ENCODE measurements around the gene SESN1.

The SESN1 gene

GRCh38 chr6:109058620-109059019 is 36.0 kb downstream of the SESN1 start:
- no peak for DNase-seq

- DNase-seq: no peak
Observed at GRCh38 chr6:109056661-109057060, 38.0 kb downstream of the SESN1 start.

- DNase-seq: no peak
Observed at GRCh38 chr6:109055771-109056235, 38.8 kb downstream of the SESN1 start.

DNA sequence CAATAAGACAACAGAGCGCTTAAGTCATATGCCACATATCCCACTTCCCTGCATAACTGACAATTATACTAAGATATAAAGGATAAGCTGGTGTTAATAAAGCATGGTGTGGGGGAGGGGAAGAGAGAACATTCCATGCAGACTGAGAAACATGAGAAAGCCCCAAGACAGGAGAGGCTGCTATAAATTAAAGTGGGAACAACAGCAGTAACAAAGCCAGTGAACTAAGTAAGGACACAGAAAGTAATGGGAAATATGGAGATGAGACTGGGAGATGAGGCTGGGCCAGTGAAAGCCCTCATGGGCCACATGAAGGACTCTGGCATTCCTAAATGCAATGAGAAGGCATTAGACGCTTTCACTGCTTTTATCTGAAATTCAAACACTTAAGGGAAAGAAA is 41.3 kb downstream of the SESN1 start:
- peak in 1 of 3 experiments; percentile 14 for DNase-seq

DNA sequence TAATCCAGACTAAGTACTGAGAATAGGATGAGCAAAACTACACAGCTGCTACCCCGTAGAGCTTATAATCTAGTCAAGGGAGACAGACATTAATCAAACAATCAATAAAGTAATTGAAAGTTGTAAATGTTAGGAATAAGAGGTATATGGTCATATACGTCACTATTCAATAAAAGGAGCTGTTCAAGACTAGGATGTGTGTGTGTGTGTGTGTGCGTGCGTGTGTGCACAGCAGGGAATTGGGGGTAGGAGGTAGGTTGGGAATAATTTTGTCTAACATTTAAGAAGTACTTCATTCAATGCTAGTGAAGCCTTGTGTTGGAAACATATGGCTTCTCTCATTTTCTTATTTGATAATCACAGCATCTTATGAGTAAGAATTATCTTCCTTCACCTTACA is 41.8 kb downstream of the SESN1 start:
- DNase-seq: peak in 1 of 3 experiments; percentile 40

GRCh38 chr6:109052018-109052651 is 42.5 kb downstream of the SESN1 start:
- DNase-seq: no peak

DNA sequence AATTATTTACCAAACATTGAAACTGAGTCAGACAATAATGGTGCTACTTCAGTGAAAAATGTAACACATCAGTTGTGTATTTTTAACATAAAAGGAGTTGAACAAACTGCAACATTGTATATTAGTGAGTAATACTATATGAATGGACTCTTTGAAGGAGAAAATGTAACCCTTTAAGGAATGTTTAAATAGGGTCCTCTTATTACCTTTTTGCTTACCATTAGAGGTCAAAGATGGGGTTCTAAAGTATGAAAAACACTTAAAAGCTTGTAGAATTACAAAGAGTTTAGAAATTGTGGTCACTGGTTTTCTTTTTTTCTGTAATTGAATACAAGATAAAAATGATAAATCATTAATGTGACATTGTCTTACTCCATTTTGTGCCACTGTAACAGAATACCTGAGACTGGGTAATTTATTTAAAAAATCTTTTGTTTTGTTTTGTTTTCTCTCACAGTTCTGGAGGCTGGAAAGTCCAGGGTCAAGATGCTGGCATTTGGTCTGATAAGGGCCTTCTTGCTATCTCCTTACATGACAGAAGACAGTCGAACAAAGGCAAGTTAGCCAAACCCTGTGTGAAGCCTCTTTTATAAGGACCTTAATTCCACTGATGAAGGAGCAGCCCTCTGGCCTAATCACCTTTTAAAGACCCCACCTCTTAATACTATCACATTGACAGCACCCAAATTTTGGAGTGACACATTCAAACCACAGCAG is 43.2 kb downstream of the SESN1 start:
- no peak for DNase-seq

GRCh38 chr6:109050447-109051102 is 44.1 kb downstream of the SESN1 start:
- DNase-seq: peak in 1 of 3 experiments; percentile 34

DNA sequence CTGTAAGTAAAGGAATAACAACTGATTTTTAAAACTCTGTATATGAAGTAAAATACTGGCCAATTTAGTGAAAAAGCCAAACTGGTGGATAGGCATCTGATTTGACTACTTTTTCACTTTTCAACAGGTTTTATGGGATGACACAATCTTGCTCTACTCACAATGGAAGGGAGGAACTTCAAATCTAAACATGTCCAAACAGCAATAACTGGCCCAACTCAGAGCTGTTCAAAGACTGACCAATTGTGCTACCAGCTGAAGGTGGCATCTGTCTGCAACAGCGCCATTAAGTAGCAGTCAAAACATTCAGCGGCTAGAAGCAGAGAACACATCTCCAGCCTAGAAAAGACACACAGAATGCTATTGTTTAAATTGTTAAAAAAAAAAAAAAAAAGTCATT is 44.6 kb downstream of the SESN1 start:
- peak in 1 of 3 experiments; percentile 51 for DNase-seq

- no peak for DNase-seq
Observed at GRCh38 chr6:109048670-109049415, 45.8 kb downstream of the SESN1 start.

- DNase-seq: no peak
Observed at GRCh38 chr6:109048176-109048575, 46.5 kb downstream of the SESN1 start.

GRCh38 chr6:109045493-109045892 is 49.2 kb downstream of the SESN1 start:
- no peak for DNase-seq

- no peak for DNase-seq
Observed at GRCh38 chr6:109039795-109040194, 54.9 kb downstream of the SESN1 start.

- DNase-seq: no peak
Observed at GRCh38 chr6:109038837-109039398, 55.7 kb downstream of the SESN1 start.

DNA sequence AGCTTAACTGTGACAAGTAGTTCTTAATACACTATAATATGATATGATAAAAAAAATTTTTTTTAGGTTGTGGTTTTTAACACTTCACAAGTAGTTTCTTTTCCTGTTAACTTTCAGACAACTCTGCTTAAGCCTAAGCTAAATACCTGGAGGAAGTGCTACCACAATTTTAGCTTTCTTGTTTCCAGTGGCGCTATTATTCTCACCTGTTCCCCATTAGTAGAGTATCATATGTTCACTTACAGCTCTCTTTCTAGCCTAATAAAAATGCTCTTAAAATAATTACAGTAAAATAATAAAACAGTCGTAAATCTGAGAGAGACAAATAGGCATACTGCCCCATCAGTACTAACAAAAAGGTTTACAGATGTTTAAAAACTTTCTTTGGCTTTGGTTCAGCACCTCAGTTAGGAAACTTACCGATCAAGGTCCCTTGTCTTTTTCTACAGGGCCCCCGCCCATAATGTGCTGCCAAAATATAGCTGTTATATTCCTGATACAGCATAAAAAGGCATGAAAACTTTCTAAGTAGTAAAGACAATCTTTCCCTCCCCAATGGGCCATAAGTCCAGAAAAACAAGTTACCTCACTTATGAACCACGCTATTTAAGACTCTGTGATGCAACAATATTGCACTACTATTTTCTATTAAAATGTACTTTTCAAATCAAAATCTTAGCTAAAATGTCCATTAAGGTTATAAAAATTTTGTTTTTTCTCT is 57.9 kb downstream of the SESN1 start:
- peak in 2 of 3 experiments; percentile 12 to 76 for DNase-seq

DNA sequence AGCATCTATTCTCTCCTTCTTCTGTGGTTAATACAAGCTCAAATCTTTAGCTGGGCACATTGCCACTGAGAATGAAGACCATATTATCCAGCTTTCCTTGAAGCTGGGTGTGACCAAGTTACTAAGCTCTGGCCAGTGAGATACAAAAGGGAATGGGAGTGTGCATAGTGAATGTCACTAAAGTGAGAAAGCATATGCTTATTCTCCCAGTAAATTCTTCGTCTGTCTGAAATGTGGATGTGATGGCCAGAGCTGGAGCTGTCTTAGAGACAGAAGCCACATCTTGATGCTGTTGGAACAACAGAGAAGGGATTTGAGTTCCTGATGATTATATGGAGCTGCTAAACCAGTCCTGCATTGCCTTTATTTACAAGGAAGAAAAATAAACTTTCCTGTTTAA is 60.1 kb downstream of the SESN1 start:
- no peak for DNase-seq

- DNase-seq: peak in 1 of 3 experiments; percentile 27
Observed at GRCh38 chr6:109033655-109034054, 61.0 kb downstream of the SESN1 start.

DNA sequence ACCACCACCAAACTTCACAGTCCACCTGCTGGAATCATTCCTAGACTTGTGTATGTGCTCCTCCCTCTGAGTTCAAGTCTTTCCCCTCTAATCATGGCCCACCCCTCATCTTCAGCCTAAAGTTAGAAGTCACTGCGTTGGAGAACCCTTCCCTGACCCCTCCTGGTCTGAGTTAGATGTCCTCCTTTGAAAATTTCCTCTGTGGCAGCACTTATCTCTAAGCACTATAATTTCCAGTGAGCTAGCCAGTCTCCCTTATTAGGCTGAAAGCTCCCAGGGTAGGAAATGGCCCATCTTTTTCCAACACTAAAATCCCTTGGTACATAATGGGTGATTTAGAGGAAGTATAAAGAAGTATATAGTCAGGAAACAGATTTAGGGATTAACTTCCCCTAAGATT is 63.2 kb downstream of the SESN1 start:
- no peak for DNase-seq

- no peak for DNase-seq
Observed at GRCh38 chr6:109029313-109029712, 65.3 kb downstream of the SESN1 start.

DNA sequence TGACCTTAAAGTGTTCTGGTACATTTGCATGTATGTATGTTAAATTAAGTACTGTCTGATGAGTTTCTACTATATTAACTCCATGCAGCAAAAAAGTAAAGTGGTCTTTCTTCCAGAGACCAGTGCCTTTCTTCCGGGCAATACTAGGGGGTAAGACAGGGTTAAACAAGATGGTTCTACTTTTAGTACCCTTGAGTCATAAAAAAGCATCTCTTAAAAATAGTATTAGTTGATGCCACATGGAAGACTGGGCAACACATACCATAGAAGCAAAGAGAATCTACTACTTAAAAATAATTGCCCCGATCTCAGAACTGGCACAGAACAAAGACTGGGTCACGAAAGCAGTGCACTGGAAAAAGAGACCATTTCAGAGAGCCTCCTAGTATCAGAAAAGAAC is 66.2 kb downstream of the SESN1 start:
- DNase-seq: no peak

- DNase-seq: no peak
Observed at GRCh38 chr6:109027964-109028363, 66.7 kb downstream of the SESN1 start.

GRCh38 chr6:109025639-109026038 is 69.0 kb downstream of the SESN1 start:
- DNase-seq: no peak

All from NCI-H1417 (cell line).